Small intestine (tissue), 7 donors: ENCODE data around the gene GALNT11. TPM values are rescaled to one million over a fixed set of nuclear protein-coding genes. Genes with fewer than 3 reads are reported as not detected.
"Not testable (repeated sequence)": the region's sequence is repeated elsewhere in the genome, so short reads cannot be mapped to it uniquely, and the experiment has no call there.

Experiments used
- DNase-seq, 2 donors: peaks; one replicate each; pipeline versions ENCODE4 v3.0.0 to v3.0.0-alpha.2; 2013
- FAIRE-seq: peaks from 2 replicates; lab custom pipeline; 2012; peaks lifted over from hg19 to GRCh38; lab: Jason Lieb, UNC
- H3K27ac ChIP-seq, 3 donors: one replicate each; pipeline ENCODE4 v1.5.1; 2013; ENCODE audit warnings: low read length in 2 of 3, mild to moderate bottlenecking in 2 of 3, control low read depth in 1 of 3, inconsistent platforms in 1 of 3, low read depth in 1 of 3, moderate library complexity in 1 of 3
- H3K27me3 ChIP-seq, 3 donors: one replicate each; pipeline ENCODE4 v1.6.1; 2013; ENCODE audit warnings: low read length in 3 of 3, inconsistent platforms in 1 of 3; ENCODE audit not compliant: control insufficient read depth in 3 of 3, insufficient read depth in 3 of 3
- H3K36me3 ChIP-seq, 3 donors: one replicate each; pipeline ENCODE4 v1.6.1; 2013; ENCODE audit warnings: low read length in 3 of 3, inconsistent platforms in 1 of 3, low read depth in 1 of 3, mild to moderate bottlenecking in 1 of 3, moderate library complexity in 1 of 3; ENCODE audit not compliant: control insufficient read depth in 3 of 3, insufficient read depth in 2 of 3
- H3K4me1 ChIP-seq, 3 donors: one replicate each; pipeline ENCODE4 v1.6.1; 2013; ENCODE audit warnings: low read length in 2 of 3, inconsistent platforms in 1 of 3, low read depth in 1 of 3, mild to moderate bottlenecking in 1 of 3, moderate library complexity in 1 of 3; ENCODE audit not compliant: control insufficient read depth in 3 of 3, insufficient read depth in 2 of 3
- H3K4me3 ChIP-seq, 3 donors: one replicate each; pipeline ENCODE4 v1.5.1; 2013; ENCODE audit warnings: low read length in 3 of 3, control low read depth in 1 of 3, inconsistent platforms in 1 of 3, low read depth in 1 of 3, mild to moderate bottlenecking in 1 of 3, moderate library complexity in 1 of 3
- H3K9me3 ChIP-seq, 2 donors: one replicate each; pipeline ENCODE4 v1.6.1; 2013; ENCODE audit warnings: low read depth in 1 of 2, low read length in 1 of 2; ENCODE audit not compliant: control insufficient read depth in 2 of 2, insufficient read depth in 1 of 2
- WGBS, 3 donors: extraction: QIAGEN DNeasy Blood & Tissue Kit; methylation state at CpG; one replicate each; pipeline ENCODE4 v1.1.7; 2013; 5-methylcytosine and 5-hydroxymethylcytosine counted together
- polyA plus RNA-seq, 4 donors: library from polyadenylated mRNA; stranded (reverse) in 3 of 4; unstranded in 1 of 4; fragments of 200-250 nt in 3 of 4; fragments of 120-200 nt in 1 of 4; gene quantifications; one replicate each; pipeline versions ENCODE4 v1.2.1 to v1.2.3, GENCODE V29; 2013
- donor health status: healthy with polysubstance abuse.
- donor health status: control.
- donor health status: control.
- donor health status: Bipolar disorder and iron deficiency.
- donor health status: healthy.

Gene GALNT11
- polyA plus RNA-seq, 4 donors = 8.1 to 39.7 (median 17.6) TPM

GRCh38 chr7:152082073-152082721, 56.7 kb downstream of the GALNT11 start:
- not testable (repeated sequence) for H3K9me3 ChIP-seq, H3K27me3 ChIP-seq, DNase-seq, H3K4me3 ChIP-seq, H3K27ac ChIP-seq, H3K36me3 ChIP-seq, H3K4me1 ChIP-seq, FAIRE-seq
- 84 to 91% (median 88%) methylated on average over 6 of the region's 6 CpGs for WGBS, 3 donors

GRCh38 chr7:152085131-152085530, 59.7 kb downstream of the GALNT11 start:
- peaks cover 2 to 8% of the 10 kb centered on the region in 2 donors for H3K9me3 ChIP-seq
- WGBS, 3 donors = 91 to 95% (median 92%) methylated on average over 3 of the region's 3 CpGs
- H3K27me3 ChIP-seq = no peaks in the 10 kb centered on the region
- H3K27ac ChIP-seq = no peak overlapping the region
- DNase-seq = no peak
- H3K36me3 ChIP-seq = no peaks in the 10 kb centered on the region
- peaks cover 0 to 4% (median 0%) of the 10 kb centered on the region in 3 donors for H3K4me1 ChIP-seq
- no peak for FAIRE-seq
- H3K4me3 ChIP-seq = no peak overlapping the region

GRCh38 chr7:152086513-152086912, 61.0 kb downstream of the GALNT11 start:
- FAIRE-seq (no peak), DNase-seq (no peak)
- Histone ChIP-seq H3K4me1 (no peaks in the 10 kb centered on the region), H3K27me3 (no peaks in the 10 kb centered on the region), H3K27ac (no peak overlapping the region), H3K36me3 (no peaks in the 10 kb centered on the region), H3K9me3 (peaks cover 2 to 8% of the 10 kb centered on the region in 2 donors), H3K4me3 (no peak overlapping the region)
- WGBS, 3 donors = 38 to 65% (median 40%) methylated on average over 1 of the region's 1 CpG

DNA sequence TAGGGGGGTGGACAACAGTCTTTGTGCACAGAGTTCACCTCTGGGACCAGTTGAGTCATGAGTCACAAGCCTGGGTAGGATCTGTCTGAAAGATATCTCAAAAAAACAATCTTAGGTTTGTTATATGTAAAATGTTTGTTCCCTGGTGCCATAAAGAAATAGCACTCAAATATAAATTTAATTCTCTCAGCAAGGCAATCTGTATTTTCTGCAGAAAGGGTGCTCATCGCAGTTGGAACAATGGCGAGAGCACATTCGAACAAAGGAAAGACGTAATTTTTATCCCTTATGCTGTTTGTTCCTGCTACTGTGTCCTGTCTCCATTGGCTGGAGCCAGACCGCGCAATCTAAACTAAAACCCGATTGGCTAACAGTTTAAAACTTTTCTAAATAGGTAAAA, 63.7 kb downstream of the GALNT11 start:
- Histone ChIP-seq H3K36me3 (no peaks in the 10 kb centered on the region), H3K9me3 (peaks cover 2 to 8% of the 10 kb centered on the region in 2 donors), H3K4me3 (no peak overlapping the region), H3K27me3 (no peaks in the 10 kb centered on the region), H3K4me1 (no peaks in the 10 kb centered on the region), H3K27ac (no peak overlapping the region)
- no peak for DNase-seq
- WGBS, 3 donors = 97 to 99% (median 98%) methylated on average over 7 of the region's 7 CpGs
- FAIRE-seq = no peak

GRCh38 chr7:152090747-152091146, 65.3 kb downstream of the GALNT11 start:
- Histone ChIP-seq H3K9me3 (peaks cover 2 to 8% of the 10 kb centered on the region in 2 donors), H3K36me3 (peaks cover 0 to 2% (median 0%) of the 10 kb centered on the region in 3 donors), H3K27me3 (no peaks in the 10 kb centered on the region), H3K4me3 (no peak overlapping the region), H3K27ac (no peak overlapping the region), H3K4me1 (no peaks in the 10 kb centered on the region)
- no peak for FAIRE-seq
- 90 to 95% (median 90%) methylated on average over 6 of the region's 6 CpGs for WGBS, 3 donors
- no peak for DNase-seq

GRCh38 chr7:152093717-152094116, 68.2 kb downstream of the GALNT11 start:
- Histone ChIP-seq H3K36me3 (peaks cover 0 to 2% (median 0%) of the 10 kb centered on the region in 3 donors), H3K27ac (no peak overlapping the region), H3K4me1 (no peaks in the 10 kb centered on the region), H3K9me3 (peaks cover 2 to 7% of the 10 kb centered on the region in 2 donors), H3K4me3 (no peak overlapping the region), H3K27me3 (no peaks in the 10 kb centered on the region)
- FAIRE-seq (no peak), DNase-seq (no peak)
- WGBS, 3 donors = 87 to 90% (median 87%) methylated on average over 4 of the region's 4 CpGs

GRCh38 chr7:152095771-152096170, 70.3 kb downstream of the GALNT11 start:
- Histone ChIP-seq H3K4me3 (no peak overlapping the region), H3K9me3 (no peaks in the 10 kb centered on the region), H3K27ac (no peak overlapping the region), H3K36me3 (peaks cover 0 to 2% (median 0%) of the 10 kb centered on the region in 3 donors), H3K4me1 (no peaks in the 10 kb centered on the region), H3K27me3 (no peaks in the 10 kb centered on the region)
- no peak for FAIRE-seq
- WGBS, 3 donors = 83 to 92% (median 85%) methylated on average over 1 of the region's 1 CpG
- DNase-seq = no peak

DNA sequence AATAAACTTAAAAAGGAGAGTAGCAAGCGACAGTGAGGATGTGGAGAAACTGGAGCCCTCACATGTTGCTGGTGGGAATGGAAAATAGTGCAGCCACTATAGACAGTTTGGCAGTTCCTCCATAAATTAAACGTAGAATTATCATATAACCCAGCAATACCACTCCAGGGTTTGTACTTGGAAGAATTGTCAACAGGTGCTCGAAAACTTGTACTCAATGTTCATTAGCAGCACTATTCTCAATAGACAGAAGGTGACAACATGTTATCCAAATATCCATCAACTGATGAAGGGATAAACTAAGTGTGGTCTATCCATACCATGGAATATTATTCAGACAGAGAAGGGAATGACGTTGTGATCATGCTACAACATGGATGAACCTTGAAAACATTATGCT, 71.9 kb downstream of the GALNT11 start:
- FAIRE-seq = no peak
- 93 to 96% (median 94%) methylated on average over 4 of the region's 4 CpGs for WGBS, 3 donors

DNA sequence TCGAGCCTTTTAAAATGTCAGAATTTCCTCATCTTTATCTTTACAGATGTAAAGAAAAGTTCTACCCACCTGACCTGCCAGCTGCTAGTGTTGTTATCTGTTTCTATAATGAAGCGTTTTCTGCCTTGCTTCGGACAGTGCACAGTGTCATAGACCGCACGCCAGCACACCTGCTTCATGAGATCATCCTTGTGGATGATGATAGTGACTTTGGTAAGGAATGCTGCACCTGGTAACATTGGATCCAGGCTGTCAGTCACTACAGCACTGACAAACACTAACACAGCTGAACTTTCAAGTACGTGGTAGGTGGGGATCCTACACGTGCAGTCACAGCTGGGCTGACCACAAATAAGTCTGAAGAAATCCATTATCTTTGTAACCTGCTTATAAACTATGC, 77.6 kb downstream of the GALNT11 start:
- H3K4me3 ChIP-seq = no peak overlapping the region
- H3K4me1 ChIP-seq = no peaks in the 10 kb centered on the region
- FAIRE-seq (no peak), DNase-seq (no peak)
- H3K9me3 ChIP-seq = no peaks in the 10 kb centered on the region
- WGBS, 3 donors = 87 to 88% (median 87%) methylated on average over 7 of the region's 7 CpGs
- no peaks in the 10 kb centered on the region for H3K27me3 ChIP-seq
- H3K27ac ChIP-seq = no peak overlapping the region
- peaks cover 0 to 22% (median 3%) of the 10 kb centered on the region in 3 donors for H3K36me3 ChIP-seq

More for the DNA sequence above, 71.9 kb downstream of the GALNT11 start:
- no peaks in the 10 kb centered on the region for H3K9me3 ChIP-seq
- H3K4me3 ChIP-seq = no peak overlapping the region
- no peaks in the 10 kb centered on the region for H3K4me1 ChIP-seq
- no peak for DNase-seq
- H3K27me3 ChIP-seq = no peaks in the 10 kb centered on the region
- no peak overlapping the region for H3K27ac ChIP-seq
- H3K36me3 ChIP-seq = peaks cover 0 to 10% (median 0%) of the 10 kb centered on the region in 3 donors
